Measurements from ENCODE around the gene ZNF566.

The ZNF566 gene

DNA sequence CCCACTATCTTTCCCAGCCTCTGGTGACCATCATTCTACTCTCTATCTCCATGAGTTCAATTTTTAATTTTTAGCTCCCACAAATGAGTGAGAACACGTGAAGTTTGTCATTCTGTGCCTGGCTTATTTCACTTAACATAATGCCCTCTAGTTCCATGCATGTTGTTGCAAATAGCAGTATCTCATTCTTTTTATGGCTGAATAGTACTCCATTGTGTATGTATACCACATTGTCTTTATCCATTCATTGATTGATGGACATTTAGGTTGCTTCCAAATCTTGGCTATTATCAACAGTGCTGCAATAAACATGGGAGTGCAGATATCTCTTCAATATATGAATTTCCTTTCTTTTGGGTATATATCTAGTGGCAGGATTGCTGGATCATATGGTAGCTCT is 48.0 kb downstream of the ZNF566 start:
- DNase-seq, result no peak

GRCh38 chr19:36436531-36436930 is 52.8 kb downstream of the ZNF566 start:
- DNase-seq, result no peak

- no peak for DNase-seq
These were observed 65.4 kb downstream of the ZNF566 start for GRCh38 chr19:36423925-36424324.

GRCh38 chr19:36421749-36422481 is 67.4 kb downstream of the ZNF566 start:
- no peak for DNase-seq

DNA sequence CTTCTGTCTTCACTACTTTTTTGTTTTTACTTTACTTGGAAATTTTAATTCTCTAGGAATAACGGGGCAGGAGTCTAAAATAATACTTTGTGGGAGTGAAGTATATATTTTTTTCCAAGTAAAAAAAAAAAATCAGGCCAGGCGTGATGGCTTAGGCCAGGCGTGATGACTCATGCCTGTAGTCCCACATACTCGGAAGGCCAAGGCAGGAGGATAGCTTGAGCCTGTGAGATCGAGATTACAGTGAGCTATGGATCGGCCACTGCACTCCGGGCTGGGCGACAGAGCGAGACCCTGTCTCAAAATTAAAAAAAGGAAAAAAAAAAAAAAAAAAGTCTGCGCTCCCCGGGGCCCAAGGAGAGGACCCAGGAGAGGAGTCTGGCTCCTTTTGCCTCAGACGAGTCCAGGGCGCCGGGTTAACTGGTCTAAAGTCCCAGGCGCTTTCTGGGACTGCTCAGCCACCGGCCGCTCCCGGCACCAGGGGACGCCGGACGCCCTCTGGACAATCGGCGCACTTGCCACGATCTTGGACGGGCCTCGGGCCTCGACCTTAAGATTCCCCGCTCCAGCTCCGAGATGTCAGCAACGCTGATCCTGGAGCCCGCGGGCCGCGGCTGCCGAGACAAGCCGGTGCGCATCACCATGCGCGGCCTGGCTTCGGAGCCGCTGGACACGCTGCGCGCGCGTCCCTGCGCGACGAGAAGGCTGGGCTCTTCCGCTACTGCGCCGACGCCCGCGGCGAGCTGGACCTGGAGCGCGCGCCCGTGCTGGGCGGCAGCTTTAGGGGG is 68.2 kb downstream of the ZNF566 start:
- DNase-seq, result no peak

DNA sequence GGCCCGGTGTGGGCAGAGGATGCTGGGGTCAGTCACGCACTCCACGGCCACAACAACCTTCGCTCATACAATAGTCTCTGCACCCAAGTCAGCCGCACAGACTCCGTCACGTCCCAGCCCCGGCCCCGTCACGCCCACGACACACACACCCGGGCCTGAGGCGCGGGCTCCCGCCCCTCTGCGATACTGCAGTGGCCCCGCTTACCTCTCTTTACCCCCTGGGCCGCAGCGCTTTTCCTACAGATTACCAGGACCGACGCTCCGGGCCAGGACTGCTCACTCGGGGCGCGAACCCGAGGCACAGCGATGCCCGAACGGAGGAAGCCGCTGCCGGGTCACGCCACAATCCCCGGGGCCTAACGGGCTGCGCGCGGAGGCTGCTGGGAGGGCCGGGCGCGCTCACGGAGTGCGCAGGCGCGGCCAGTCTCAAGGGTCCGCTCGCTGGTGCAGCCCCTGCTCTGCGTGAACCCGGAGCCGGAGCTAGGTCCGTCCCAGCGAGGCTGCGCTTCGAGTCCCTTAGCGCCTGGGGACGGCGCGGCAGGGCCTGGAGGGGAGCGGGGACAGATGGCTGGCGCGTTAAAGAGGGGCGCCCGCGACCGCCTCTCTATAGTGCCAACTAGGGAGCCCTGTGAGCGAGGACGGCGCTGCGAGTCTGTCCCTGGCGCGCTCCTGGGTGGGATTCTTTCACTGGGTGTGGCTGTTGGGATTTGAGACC is 70.9 kb downstream of the ZNF566 start, which contains the start of gene ZFP82:
TSS of gene ZFP82 (minus strand) at position 358 of the 715 bp plus-strand sequence. CDS start 8,855 bp downstream, outside the sequence.
- peak; percentile 55 to 87 for DNase-seq

GRCh38 chr19:36417752-36418286 is 71.5 kb downstream of the ZNF566 start:
- DNase-seq, result no peak

DNA sequence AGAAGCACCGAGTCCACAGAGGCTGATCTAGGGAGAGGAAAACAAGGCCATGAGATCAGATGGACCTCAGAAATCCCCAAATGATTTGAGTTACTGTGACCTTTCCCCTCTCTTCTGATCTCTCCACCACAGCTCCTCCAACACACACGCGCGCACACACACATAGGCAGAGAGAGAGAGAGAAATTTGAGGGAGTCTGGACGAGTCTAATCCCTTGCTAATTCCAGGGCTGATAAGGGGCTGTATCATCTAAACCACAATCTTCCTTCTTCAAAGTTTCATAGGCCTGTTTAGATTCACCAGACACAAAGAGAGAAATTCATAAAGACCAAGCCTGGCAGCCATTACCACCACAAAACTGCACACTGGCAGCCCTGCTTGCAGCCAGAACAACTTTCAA is 79.5 kb downstream of the ZNF566 start:
- no peak for DNase-seq

- DNase-seq, result no peak
These were observed 81.3 kb downstream of the ZNF566 start for GRCh38 chr19:36408101-36408500.

DNA sequence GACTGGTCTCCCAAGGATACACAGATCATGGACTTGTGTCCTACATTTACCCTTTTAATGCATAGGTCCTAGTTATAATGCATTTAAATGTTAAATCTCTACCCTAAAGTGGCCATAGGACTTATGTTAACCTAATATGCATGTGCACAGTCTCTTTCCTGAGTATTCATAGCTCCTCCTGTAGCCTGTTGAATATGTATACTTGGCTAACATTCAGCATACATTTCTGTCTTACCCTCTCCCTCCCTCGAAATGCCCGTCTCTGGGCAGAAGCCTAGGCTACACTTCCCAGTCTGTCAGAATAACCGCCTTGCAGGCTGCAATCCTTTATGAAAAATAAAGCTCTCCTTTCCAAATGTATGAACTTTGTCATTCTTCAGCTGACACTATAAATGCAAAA is 84.9 kb downstream of the ZNF566 start:
- DNase-seq, result no peak

DNA sequence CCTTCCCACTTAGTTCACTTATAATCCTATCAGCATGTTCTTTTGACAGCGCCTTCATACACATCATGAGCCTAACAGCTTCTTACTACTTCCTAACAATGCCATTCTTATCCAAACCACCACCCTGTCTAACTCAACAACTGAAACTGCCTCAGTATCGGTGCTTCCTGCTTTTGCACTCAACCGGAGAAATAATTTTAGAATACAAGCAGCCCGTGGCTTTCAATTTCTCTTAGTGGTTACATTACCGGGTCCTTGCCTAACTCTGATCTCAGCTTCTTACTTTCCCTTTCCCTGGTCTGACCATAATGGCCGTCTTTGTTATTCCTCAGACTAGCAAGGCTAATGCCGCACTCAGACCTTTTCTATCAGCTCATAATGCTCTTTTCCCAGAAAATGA is 87.9 kb downstream of the ZNF566 start:
- no peak for DNase-seq

GRCh38 chr19:36398571-36398970 is 90.8 kb downstream of the ZNF566 start:
- DNase-seq, result no peak

Data from NCI-H446 (cell line).